ENCODE data around the gene PTPN7. TPM values are rescaled to one million over a fixed set of nuclear protein-coding genes. Genes with fewer than 3 reads are reported as not detected.

PTPN7 gene
- total RNA-seq, 1 donor from 2014 or later: 8.5 TPM

DNA sequence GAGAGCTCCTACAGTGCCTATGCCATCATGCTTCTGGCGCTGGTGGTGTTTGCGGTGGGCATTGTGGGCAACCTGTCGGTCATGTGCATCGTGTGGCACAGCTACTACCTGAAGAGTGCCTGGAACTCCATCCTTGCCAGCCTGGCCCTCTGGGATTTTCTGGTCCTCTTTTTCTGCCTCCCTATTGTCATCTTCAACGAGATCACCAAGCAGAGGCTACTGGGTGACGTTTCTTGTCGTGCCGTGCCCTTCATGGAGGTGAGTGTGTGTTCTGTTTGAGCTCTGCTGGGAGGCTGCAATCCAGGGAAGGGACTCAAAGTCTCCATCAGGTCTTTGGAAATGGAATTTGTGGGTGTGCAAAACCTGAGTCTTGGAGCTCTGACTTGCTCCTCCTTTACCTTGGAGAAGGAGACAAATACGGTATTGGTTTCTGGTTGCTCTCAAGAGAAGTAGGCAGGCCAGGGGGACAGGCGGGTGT is 37.0 kb downstream of the PTPN7 start:
- Histone ChIP-seq H3K9me3 (no peaks in the 10 kb centered on the region), H3K27ac (no peak overlapping the region), H3K27me3 (ENCODE audit: low read depth) (no peaks in the 10 kb centered on the region), H3K36me3 (no peaks in the 10 kb centered on the region), H3K4me1 (no peaks in the 10 kb centered on the region), H3K4me3 (no peak overlapping the region)
- intact Hi-C loops (cut with DNase I): no loop called here
- no peak for ATAC-seq
- TF ChIP-seq, protein P1, sequence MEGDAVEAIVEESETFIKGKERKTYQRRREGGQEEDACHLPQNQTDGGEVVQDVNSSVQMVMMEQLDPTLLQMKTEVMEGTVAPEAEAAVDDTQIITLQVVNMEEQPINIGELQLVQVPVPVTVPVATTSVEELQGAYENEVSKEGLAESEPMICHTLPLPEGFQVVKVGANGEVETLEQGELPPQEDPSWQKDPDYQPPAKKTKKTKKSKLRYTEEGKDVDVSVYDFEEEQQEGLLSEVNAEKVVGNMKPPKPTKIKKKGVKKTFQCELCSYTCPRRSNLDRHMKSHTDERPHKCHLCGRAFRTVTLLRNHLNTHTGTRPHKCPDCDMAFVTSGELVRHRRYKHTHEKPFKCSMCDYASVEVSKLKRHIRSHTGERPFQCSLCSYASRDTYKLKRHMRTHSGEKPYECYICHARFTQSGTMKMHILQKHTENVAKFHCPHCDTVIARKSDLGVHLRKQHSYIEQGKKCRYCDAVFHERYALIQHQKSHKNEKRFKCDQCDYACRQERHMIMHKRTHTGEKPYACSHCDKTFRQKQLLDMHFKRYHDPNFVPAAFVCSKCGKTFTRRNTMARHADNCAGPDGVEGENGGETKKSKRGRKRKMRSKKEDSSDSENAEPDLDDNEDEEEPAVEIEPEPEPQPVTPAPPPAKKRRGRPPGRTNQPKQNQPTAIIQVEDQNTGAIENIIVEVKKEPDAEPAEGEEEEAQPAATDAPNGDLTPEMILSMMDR (IDR thresholded peaks at IDR 0.05): no peak
- DNase-seq: no peak

GRCh38 chr1:202122639-202123335 is 37.6 kb downstream of the PTPN7 start, which contains the start of gene GPR37L1:
GPR37L1 (plus strand) TSS chr1:202122917; CDS start chr1:202122964, 47 bp downstream.
- intact Hi-C loops (cut with DNase I): no loop called here
- ATAC-seq (peak; percentile 79 to 81), DNase-seq (peak; percentile 76)
- no peaks in the 10 kb centered on the region for H3K27me3 ChIP-seq (ENCODE audit: low read depth)
- H3K36me3 ChIP-seq: no peaks in the 10 kb centered on the region
- no peak within 1 kb of the TSS for H3K4me3 ChIP-seq
- H3K4me1 ChIP-seq: no peaks in the 10 kb centered on the region
- no peak within 1 kb of the TSS for H3K27ac ChIP-seq
- TF ChIP-seq, protein P1 (IDR thresholded peaks at IDR 0.05): peak; percentile 48
- H3K9me3 ChIP-seq: no peaks in the 10 kb centered on the region

DNA sequence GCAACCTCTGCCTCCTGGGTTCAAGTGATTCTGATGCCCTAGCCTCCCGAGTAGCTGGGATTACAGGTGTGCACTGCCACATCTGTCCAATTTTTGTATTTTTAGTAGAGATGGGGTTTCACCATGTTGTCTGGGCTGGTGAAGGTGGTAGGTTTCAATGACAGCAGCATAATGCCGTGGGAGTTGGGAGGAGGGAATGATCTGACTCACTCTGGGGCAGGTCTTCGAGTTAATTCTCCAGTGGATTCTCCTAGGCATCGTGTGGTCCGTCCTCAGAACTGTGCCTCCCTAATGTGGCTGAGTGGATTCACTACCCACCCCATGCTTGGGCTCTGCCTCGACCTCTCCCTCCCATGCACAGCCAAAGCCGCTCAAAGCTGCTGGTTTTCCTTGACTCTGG is 39.4 kb downstream of the PTPN7 start:
- TF ChIP-seq, protein P1 (IDR thresholded peaks at IDR 0.05): no peak
- ATAC-seq (no peak), DNase-seq (no peak)
- no peak overlapping the region for H3K27ac ChIP-seq
- intact Hi-C loops (cut with DNase I): no loop called here
- H3K4me3 ChIP-seq: no peak overlapping the region
- no peaks in the 10 kb centered on the region for H3K4me1 ChIP-seq
- no peaks in the 10 kb centered on the region for H3K36me3 ChIP-seq
- H3K9me3 ChIP-seq: no peaks in the 10 kb centered on the region
- H3K27me3 ChIP-seq (ENCODE audit: low read depth): no peaks in the 10 kb centered on the region

GRCh38 chr1:202117898-202118371 is 42.5 kb downstream of the PTPN7 start:
- ATAC-seq (no peak), DNase-seq (no peak)
- Histone ChIP-seq H3K27ac (no peak overlapping the region), H3K36me3 (no peaks in the 10 kb centered on the region), H3K27me3 (ENCODE audit: low read depth) (no peaks in the 10 kb centered on the region), H3K4me3 (no peak overlapping the region), H3K4me1 (peaks cover 10% of the 10 kb centered on the region), H3K9me3 (no peaks in the 10 kb centered on the region)
- intact Hi-C loops (cut with DNase I): loop anchor here (10.0 kb wide), 1 partner anchor 113 kb away; no protein-coding TSS in a partner anchor
- TF ChIP-seq, protein P1 (IDR thresholded peaks at IDR 0.05): no peak

- no peak for DNase-seq
- H3K9me3 ChIP-seq: no peaks in the 10 kb centered on the region
- no peaks in the 10 kb centered on the region for H3K27me3 ChIP-seq (ENCODE audit: low read depth)
- H3K4me3 ChIP-seq: no peak overlapping the region
- H3K4me1 ChIP-seq: peaks cover 10% of the 10 kb centered on the region
- no peak overlapping the region for H3K27ac ChIP-seq
- intact Hi-C loops (cut with DNase I): loop anchor here (10.0 kb wide), 1 partner anchor 111 kb away; no protein-coding TSS in a partner anchor
- TF ChIP-seq, protein P1 (IDR thresholded peaks at IDR 0.05): no peak
- ATAC-seq: no peak
- no peaks in the 10 kb centered on the region for H3K36me3 ChIP-seq
These were observed 44.1 kb downstream of the PTPN7 start for GRCh38 chr1:202116287-202116686.
